HCT116 (cell line): ENCODE data around the gene MRPL30.

ENCODE experiments used
- CTCF ChIP-seq, 3 experiments: fragments of 200-600 bp in 1 of 3; sonication (generic) in 1 of 3; IDR thresholded peaks in 2 of 3; conservative IDR thresholded peaks in 1 of 3; 2 replicates each; pipeline ENCODE4 v1.5.1; 2012 to 2017; ENCODE audit warnings: low read depth in 2 of 3, low read length in 2 of 3, antibody characterized with exemption in 1 of 3, borderline replicate concordance in 1 of 3, control low read depth in 1 of 3, mild to moderate bottlenecking in 1 of 3, mixed read lengths in 1 of 3, mixed run types in 1 of 3, moderate library complexity in 1 of 3; ENCODE audit not compliant: insufficient read depth in 1 of 3
- TF ChIP-seq, protein P1 (sequence below): IDR thresholded peaks from 2 replicates; pipeline ENCODE4 v1.6.1; 2012

GRCh38 chr2:99153921-99154604 lies 26.9 kb upstream of the MRPL30 start:
- TF ChIP-seq, protein P1, sequence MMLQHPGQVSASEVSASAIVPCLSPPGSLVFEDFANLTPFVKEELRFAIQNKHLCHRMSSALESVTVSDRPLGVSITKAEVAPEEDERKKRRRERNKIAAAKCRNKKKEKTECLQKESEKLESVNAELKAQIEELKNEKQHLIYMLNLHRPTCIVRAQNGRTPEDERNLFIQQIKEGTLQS, result no peak
- TF ChIP-seq CTCF (IDR thresholded peaks at IDR 0.05 in 2 of 3, conservative IDR thresholded peaks at IDR 0.05 in 1 of 3; ENCODE audit: borderline replicate concordance in 1 of 3, insufficient read depth in 1 of 3, low read depth in 2 of 3, low read length in 2 of 3), result no peak
